ENCODE measurements around the gene AHCYL2.

The AHCYL2 gene

DNA sequence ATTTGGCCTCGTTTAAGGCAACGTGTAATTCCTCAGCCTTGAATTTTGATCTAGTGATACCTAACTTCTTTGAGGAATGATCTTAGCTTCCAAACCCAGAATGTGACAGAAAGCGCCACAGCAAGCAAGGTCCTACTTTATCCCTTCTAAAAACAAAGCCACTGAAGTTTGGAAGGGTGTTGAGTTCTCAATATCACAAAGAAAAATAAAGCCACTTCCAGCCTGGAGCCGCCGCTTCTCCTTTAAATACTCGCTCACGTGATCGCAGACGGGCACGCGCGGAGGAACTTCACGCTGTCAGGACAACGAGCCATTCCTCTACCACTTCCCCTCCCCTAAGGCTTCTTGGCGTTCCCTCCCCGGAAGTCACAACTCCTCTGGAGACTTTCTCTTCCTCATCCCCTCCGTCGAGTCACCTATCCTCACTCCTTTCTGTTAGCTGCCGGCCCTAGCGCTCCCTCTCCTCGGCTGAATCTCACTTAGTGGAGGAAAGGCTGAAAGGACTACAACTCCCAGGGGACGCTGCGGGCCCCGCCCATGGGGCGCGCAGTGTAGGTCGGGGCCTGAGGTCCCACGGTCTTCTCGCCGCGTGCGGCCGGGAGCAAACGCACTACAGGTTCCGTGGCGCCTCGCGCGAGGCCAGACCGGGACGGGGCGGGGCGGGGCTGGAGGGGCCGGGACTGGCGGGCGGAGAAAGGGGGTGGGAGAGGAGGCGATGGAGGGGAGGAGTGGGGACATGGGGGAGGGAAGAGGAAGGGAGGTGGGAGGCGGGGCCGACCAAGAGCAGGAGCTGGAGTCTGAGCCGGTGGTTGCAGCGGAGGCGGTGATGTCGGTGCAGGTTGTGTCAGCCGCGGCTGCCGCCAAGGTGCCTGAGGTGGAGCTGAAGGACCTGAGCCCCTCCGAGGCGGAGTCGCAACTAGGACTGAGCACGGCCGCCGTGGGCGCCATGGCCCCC lies at the start of gene AHCYL2:
Gene AHCYL2, plus strand, starts transcription at position 780 of the 955 bp plus-strand sequence.
- peak; percentile 95 for DNase-seq (ENCODE audit: low read depth)

DNA sequence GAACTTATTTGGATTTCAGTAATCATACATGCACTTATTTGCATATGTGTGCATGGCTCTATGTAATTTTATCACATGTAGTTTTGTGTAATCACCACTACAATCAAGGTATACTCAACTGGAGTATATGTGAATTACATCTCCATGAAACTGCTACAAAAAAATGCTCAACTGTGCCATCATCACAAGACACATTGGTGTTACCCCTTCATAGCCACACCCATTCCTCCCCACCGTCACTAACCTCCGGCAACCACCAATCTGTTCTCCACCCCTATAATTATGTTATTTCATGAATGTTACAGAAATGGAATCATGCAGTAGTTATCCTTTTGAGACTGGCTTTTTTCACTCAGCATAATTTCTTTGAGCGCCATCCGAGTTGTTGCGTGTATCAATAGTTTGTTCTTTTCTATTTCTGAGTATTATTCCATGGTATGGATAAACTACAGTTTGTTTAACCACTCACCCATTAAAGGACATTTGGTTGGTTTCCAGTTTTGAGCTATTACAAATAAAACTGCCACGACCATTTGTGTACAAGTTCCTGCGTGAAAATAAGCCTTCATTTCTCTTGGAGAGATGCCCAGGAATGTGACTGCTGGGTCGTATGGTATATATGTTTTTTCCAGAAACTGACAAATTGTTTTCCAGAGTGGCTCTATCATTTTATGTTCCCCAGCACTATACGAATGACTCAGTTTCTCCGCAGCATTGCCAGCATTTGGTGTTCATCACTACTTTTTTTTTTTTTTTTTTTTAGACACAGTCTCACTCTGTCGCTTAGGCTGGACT lies 47.7 kb upstream of the AHCYL2 start:
- no peak for DNase-seq (ENCODE audit: low read depth)

DNA sequence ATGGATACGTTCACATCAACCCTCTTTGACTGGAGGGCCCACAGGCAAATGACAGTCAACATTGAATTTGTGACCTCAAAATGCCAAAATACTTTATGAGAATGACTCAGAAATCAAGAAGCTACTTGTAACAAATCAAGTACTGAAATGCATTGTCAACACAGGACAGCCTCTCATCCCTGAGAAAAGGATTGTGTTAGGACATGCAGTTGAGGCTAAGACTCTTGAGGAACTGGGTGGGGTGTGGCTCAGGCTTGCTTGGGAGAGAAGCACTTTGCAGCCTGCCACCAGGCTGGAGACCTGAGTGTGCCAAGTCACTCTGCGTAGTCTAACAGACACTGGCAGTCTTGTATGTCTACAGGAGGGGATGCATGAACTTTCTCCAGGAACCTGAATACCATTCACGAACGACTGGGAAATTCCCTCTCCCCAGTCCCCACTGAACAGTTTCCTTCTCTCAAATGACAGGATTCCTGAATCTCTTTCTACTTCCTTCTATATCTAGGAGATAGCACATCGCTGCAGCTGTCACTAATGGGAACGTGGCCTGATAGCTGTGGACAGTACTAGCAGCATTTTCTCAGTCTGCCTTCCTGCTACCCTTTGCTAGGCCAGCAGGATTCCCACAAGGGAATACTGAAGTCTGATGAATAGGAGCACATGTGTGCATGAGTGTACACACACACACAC lies 39.7 kb upstream of the AHCYL2 start:
- DNase-seq (ENCODE audit: low read depth): no peak

DNA sequence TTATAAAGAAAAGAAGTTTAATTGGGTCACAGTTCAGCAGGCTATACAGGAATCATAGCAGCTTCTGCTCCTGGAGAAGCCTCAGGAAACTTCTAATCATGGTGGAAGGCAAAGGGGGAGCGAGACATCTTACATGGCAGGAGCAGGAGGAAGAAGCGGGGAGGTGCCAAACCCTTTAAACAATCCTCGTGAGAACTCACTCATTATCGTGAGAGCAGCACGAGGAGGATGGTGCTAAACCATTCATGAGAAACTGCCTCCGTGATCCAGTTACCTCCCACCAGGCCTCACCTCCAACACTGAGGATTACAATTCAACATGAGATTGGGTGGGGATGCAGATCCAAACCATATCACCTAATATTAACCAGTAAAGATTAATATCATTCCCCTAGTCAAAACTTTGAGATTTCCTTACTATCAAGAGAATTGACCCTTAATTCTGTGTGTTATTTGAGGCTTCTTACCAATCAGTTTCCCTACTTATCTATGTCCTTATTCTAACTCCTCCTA lies 38.0 kb upstream of the AHCYL2 start:
- no peak for DNase-seq (ENCODE audit: low read depth)

DNA sequence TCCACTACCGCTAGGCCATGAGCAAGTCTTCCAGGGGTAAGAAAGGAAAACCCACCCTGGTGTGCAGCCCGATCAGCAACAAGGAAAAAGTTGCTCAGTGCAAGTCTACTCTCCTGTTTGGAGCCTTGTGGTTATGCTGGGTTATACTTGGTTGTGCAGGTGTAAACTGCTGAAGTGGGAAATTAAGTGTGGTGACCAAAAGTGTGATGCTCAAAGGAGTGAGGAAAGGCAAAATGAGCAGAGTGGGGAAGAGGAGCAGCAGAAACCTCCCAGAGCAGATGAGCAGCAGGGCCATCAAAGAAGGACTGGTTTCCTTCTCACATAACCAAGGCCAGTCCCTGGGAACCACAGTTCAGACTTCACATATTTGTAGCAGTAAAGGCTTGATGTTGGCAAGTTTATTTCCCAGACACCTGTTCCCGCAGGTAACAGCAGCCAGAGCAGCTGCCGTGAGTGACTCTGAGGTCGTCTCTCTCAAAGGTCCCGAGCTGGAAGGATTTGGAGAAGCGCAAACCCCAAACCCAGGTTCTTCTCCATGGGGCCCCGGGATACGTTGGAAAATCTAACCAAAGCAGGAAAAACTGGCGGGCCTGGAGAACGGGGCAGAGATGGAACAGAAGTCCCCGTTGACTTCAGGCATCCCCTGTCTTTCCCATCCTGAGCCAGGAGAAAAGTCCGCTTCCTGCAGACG lies 37.0 kb upstream of the AHCYL2 start:
- DNase-seq (ENCODE audit: low read depth): no peak

DNA sequence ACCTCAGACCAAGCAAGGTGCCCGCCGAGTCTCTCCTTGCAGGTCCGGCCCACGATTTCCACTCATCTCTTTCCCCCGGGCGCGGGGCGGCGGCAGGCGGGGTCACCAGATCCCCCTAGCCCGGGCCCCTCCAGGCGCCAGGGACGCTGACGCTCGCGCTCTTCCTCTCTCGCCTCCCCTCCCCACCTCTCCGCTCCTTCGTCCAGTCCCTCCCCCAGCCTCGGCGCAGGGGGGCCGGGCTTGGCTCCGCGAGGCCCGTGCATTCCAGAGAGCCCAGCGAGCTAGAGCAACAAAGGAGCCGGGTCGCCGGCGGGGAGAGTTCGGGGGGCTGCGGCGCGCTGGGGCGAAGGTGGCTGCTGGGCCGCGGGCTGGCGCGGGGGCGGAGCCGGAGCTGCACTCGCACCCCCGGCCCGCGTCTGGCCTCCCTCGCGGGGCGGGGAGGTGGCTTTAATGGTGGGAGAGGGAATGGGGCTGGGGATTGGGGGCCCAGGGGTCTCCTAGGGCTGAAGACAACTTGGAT lies 36.4 kb upstream of the AHCYL2 start, which contains the start of gene SMO:
Gene SMO, plus strand, starts transcription at position 262 of the 520 bp plus-strand sequence. CDS start 519 bp downstream, outside the sequence.
- DNase-seq (ENCODE audit: low read depth): no peak

DNA sequence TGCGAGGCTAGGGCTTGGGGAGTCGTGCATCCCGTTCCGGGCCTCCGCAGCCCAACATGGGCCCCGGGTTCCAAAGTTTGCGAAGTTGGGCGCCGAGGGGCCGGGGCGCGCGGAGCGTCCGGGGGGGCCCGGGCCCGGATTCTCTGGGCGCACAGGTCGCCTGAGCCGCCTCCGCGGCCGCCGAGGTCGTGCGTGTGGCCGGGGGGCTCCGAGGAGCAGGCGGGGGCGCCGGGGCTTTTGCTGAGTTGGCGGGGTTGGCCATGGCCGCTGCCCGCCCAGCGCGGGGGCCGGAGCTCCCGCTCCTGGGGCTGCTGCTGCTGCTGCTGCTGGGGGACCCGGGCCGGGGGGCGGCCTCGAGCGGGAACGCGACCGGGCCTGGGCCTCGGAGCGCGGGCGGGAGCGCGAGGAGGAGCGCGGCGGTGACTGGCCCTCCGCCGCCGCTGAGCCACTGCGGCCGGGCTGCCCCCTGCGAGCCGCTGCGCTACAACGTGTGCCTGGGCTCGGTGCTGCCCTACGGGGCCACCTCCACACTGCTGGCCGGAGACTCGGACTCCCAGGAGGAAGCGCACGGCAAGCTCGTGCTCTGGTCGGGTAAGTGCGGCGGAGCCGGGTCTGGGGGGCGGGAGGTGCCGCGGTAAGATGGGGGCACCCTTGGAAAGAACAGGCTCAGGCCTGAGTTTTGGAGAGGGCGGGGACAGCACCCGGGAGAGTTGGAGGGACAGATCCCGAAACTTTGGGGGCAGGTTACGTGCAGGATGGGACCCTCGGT lies 35.8 kb upstream of the AHCYL2 start:
- no peak for DNase-seq (ENCODE audit: low read depth)

DNA sequence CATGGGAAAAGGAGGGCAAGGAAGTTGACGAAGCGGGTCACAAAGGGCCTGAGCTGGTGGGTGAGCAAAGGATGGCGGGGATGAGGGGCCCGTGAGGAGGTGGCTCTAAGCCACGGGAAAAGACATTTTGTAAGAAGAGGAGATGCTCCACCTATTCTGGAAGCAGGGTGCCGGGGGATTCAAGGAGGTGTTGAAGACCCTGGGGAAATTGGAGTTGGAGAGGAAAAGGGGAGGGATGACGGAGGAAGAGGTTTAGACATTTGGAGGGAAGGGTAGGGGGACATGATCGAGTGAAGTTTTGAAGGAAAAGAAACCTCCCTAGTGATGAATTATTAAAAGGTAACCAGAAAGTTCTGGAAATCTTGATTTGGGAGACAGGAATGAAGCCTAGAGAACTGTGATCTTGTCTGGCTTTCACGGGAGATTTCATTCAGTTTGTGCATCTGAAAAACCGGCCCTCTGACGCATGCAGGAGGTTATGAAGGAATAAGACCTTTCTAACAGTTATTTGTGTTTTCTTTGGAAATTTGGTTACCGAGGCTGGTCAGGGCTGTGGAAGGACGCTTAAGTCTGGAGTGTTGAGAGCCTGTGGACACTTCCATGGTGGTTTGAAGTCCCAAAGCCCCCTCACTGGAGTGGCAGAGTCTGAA lies 35.0 kb upstream of the AHCYL2 start:
- no peak for DNase-seq (ENCODE audit: low read depth)

DNA sequence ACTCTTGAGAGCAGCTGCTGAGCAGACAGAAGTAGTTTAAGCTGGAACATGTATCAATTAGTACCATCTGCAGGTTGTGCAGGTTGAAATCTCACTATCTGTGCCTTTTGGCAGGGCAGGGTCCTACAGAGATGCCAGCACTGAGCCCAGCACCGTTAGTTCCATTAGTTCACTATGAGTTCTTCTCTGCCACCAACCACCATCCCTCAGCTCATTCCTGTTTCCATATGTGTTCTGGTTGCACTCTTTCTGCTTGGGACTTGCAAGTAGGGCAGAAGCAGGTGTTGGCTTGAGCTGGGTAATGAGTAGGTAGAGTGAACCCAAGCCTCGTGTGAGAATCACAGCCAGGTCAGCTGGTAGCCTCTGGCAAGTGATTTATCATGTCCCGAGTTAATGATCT lies 33.6 kb upstream of the AHCYL2 start:
- DNase-seq (ENCODE audit: low read depth): no peak

DNA sequence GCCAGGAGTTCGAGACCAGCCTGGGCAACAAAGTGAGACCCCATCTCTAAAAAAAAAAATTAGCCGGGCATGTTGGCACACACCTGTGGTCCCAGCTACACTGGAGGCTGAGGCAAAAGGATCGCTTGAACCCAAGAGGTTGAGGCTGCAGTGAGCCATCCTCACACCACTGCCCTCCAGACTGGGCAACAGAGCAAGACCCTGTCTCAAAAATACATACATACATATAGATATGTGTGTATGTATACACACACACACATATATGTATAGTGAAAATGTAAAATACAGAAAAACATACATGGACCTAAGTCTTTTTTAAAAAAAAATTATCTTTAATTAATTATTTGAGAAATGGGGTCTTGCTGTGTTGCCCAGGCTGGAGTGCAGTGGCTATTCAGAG lies 30.9 kb upstream of the AHCYL2 start:
- DNase-seq (ENCODE audit: low read depth): no peak

DNA sequence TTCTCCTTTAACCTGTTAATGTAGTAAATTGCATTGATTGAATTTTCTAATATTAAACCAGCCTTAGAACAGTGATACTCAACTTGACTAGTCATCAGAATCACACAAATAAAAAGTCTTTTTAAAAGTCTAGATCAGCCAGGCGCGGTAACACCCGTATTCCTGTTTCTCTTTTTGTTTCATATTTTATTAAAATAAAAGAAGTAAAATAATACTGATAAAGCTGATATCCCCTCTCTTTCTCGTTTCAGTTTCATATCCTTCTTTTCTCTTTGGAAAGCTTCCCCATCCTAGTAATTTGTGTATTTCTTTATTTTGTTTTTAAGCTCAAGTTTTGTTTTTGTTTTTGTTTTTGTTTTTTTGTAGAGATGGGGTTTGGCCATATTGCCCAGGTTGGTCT lies 27.1 kb upstream of the AHCYL2 start:
- DNase-seq (ENCODE audit: low read depth): no peak

DNA sequence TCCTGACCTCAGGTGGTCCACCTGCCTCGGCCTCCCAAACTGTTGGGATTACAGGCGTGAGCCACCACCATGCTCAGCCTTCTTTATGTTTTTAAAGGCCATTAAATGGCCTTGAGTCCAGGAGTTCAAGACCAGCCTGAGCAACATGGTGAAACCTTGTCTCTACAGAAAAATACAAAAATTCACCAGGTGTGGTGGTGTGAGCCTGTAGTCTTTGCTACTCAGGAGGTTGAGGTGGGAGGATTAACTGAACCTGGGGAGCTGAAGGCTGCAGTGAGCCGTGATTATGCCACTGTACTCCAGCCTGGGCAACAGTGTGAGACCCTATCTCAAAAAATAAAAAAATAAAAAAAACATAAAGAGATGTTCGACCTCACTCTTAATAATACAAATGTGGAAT lies 25.4 kb upstream of the AHCYL2 start:
- DNase-seq (ENCODE audit: low read depth): no peak

DNA sequence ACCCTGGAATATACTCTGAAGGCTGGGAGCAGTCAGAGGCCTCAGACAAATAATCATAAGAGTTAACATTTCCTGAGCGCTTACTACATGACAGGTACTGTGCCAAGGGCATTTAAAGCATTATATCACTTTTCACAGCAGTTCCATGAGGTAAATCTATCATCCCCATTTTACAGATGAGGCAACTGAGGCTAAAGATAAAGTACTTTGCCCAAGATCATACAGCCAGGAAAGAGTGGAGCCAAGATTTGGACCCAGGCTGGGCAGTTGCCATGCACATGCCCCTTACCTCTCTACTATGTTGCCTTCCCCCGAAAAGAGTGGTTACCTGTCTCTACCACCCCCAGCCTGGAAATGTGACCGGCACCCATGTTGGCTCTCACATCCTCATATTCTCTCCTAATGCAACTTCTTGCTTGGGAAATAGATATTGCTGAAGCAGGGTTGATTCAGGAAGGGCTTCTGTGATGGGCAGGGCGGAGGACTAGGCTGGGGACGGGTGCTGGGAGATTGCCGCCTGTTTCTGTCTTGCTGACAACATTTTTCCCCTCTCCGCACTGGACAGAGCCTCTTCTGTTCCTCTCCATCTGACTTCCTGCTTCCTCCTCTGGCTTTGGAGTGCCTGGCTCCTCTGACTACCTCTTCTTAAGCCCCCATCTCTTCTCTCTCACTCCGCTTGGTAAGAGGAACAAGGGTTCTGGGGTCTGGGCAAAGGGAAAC lies 22.6 kb upstream of the AHCYL2 start:
- DNase-seq (ENCODE audit: low read depth): no peak

DNA sequence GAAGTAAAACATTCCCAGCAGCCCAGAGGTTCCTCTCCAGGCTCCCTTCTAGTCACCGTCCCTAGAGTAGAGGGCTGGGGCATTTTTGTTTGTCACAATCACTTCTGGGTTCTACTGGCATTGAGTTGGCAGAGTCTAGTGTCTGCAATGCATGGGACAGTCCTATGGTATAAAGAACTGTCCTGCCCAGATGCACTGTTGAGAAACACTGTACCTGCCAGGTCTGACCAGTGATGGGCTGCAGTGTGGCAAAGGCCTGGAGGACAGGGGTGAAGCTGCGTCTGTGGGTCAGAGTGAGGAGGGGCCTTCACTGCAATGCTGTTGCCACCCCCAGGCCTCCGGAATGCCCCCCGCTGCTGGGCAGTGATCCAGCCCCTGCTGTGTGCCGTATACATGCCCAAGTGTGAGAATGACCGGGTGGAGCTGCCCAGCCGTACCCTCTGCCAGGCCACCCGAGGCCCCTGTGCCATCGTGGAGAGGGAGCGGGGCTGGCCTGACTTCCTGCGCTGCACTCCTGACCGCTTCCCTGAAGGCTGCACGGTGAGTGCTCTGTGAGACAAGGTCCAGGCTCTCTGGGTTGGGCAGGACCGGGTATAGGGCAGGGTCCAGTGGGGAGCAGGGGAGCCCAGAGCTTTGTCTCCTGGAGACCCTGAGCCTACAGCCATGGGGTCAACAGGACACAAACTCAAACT lies 21.6 kb upstream of the AHCYL2 start:
- DNase-seq (ENCODE audit: low read depth): no peak

DNA sequence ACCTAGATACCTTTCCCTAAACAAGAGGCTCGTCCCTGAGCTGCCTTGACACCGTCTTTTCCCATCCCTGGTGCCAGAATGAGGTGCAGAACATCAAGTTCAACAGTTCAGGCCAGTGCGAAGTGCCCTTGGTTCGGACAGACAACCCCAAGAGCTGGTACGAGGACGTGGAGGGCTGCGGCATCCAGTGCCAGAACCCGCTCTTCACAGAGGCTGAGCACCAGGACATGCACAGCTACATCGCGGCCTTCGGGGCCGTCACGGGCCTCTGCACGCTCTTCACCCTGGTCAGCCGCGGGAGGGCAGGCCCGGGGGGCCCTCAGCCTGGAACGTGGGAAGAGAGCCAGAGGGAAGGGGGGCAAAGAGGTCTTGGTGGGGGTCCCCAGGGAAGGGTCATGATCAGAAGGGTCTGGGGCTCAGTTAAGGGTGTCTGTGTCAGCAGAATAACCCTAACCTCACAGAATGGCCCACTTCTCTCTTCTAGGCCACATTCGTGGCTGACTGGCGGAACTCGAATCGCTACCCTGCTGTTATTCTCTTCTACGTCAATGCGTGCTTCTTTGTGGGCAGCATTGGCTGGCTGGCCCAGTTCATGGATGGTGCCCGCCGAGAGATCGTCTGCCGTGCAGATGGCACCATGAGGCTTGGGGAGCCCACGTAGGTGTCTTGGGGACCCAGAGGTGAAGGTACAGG lies 19.6 kb upstream of the AHCYL2 start:
- DNase-seq (ENCODE audit: low read depth): no peak

DNA sequence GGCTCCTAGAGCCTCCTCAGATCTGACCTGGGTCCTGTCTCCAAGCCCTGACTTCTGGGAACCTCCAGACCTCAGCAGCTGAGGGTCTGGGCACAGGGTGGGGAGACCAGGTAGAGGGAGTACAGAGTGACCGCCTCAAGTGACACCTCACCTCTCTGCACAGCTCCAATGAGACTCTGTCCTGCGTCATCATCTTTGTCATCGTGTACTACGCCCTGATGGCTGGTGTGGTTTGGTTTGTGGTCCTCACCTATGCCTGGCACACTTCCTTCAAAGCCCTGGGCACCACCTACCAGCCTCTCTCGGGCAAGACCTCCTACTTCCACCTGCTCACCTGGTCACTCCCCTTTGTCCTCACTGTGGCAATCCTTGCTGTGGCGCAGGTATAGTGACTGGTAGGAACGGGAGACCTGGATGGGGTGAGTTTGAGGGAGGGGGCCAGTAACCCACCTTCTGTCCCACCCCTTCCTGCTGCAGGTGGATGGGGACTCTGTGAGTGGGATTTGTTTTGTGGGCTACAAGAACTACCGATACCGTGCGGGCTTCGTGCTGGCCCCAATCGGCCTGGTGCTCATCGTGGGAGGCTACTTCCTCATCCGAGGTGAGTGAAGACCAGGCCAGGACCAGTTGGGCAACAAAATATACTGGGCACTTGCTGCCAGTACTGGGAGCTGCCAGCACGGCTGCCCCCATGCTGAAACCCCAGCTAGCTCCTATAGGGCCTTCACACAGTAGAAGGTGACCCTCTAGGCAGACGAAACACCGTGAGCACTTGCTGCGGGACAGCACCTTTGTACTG lies 18.6 kb upstream of the AHCYL2 start:
- DNase-seq (ENCODE audit: low read depth): no peak

DNA sequence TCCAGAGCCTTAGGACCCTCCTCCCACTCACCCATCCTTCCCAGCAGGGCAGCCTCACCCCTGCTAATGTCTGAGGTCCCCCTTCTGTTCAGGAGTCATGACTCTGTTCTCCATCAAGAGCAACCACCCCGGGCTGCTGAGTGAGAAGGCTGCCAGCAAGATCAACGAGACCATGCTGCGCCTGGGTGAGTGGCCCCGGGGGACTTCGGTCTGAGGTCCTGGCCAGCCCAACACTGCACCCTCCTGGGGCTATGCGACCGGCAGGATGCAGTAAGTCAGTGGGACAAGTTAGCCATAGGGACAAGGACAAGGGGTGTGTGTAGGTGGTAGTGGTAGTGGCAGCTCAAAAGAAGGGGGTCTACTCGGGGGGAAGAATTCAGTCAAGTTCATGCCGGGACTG lies 16.2 kb upstream of the AHCYL2 start:
- no peak for DNase-seq (ENCODE audit: low read depth)
